GM23248 (cell line): ENCODE data around the gene PRPF18. TPM values are rescaled to one million over a fixed set of nuclear protein-coding genes. Genes with fewer than 3 reads are reported as not detected.
A peak's percentile ranks its signal among the peaks of the same experiment; 100 is the strongest.

Experiments used
- DNase-seq: peaks from one replicate; pipeline ENCODE4 v3.0.0-alpha.2; 2015
- H2AFZ ChIP-seq: fragments of 200-600 bp; sonication (generic); 2 replicates; pipeline ENCODE4 v1.6.1; 2016; ENCODE audit warnings: antibody characterized with exemption
- H3F3A ChIP-seq: fragments of 200-600 bp; sonication (generic); 2 replicates; pipeline ENCODE4 v1.6.1; 2016; ENCODE audit warnings: mild to moderate bottlenecking, antibody characterized with exemption, mixed run types; ENCODE audit not compliant: insufficient read depth
- H3K27ac ChIP-seq: fragments of 200-600 bp; sonication (generic); 2 replicates; pipeline ENCODE4 v1.5.1; 2016; ENCODE audit warnings: mild to moderate bottlenecking
- H3K27me3 ChIP-seq: fragments of 200-600 bp; sonication (generic); replicated peaks from 2 replicates; pipeline ENCODE4 v1.6.1; 2016; ENCODE audit warnings: mild to moderate bottlenecking; ENCODE audit not compliant: insufficient read depth
- H3K36me3 ChIP-seq: fragments of 200-600 bp; sonication (generic); 2 replicates; pipeline ENCODE4 v1.6.1; 2016; ENCODE audit warnings: low read depth, mild to moderate bottlenecking
- H3K4me1 ChIP-seq: fragments of 200-600 bp; sonication (generic); 2 replicates; pipeline ENCODE4 v1.6.1; 2016; ENCODE audit warnings: mild to moderate bottlenecking; ENCODE audit not compliant: insufficient read depth
- H3K4me2 ChIP-seq: fragments of 200-600 bp; sonication (generic); one replicate; pipeline ENCODE4 v1.6.1; 2016; ENCODE audit warnings: mild to moderate bottlenecking; ENCODE audit not compliant: unreplicated experiment
- H3K4me3 ChIP-seq: fragments of 200-600 bp; sonication (generic); 2 replicates; pipeline ENCODE4 v1.5.1; 2016; ENCODE audit warnings: mild to moderate bottlenecking
- H3K79me2 ChIP-seq: fragments of 200-600 bp; sonication (generic); 2 replicates; pipeline ENCODE4 v1.6.1; 2016; ENCODE audit warnings: mild to moderate bottlenecking; ENCODE audit not compliant: insufficient read depth
- H3K9ac ChIP-seq: fragments of 200-600 bp; sonication (generic); 2 replicates; pipeline ENCODE4 v1.6.1; 2016; ENCODE audit warnings: mild to moderate bottlenecking
- H3K9me2 ChIP-seq: fragments of 200-600 bp; sonication (generic); 2 replicates; pipeline ENCODE4 v1.6.1; 2016; ENCODE audit warnings: mixed run types, mild to moderate bottlenecking, moderate library complexity; ENCODE audit not compliant: insufficient read depth
- H3K9me3 ChIP-seq: fragments of 200-600 bp; sonication (generic); one replicate; pipeline ENCODE4 v1.6.1; 2017; ENCODE audit warnings: low read depth
- H4K20me1 ChIP-seq: fragments of 200-600 bp; sonication (generic); 2 replicates; pipeline ENCODE4 v1.6.0; 2016; ENCODE audit not compliant: insufficient read depth
- EZH2 ChIP-seq: fragments of 200-600 bp; sonication (generic); IDR thresholded peaks from 2 replicates; pipeline ENCODE4 v1.6.1; 2018; ENCODE audit warnings: antibody characterized with exemption, mild to moderate bottlenecking; ENCODE audit not compliant: insufficient read depth, poor library complexity, severe bottlenecking
- EZH2phosphoT487 ChIP-seq: fragments of 200-600 bp; sonication (generic); IDR thresholded peaks from 2 replicates; pipeline ENCODE4 v1.6.1; 2018; ENCODE audit warnings: antibody characterized with exemption, moderate library complexity, mild to moderate bottlenecking, low read depth; ENCODE audit not compliant: insufficient read depth
- WGBS, 2 experiments: methylation state at CpG; one replicate each; pipeline ENCODE4 v1.1.6; 2015 to 2017; ENCODE audit warnings: low lambda C conversion rate in 2 of 2, low coverage in 1 of 2; ENCODE audit errors: missing lambda C conversion rate in 2 of 2; 5-methylcytosine and 5-hydroxymethylcytosine counted together
- in situ Hi-C: fragments of 300-500 bp; cut with MboI; formaldehyde crosslinking; loops from 2 replicates; pipeline ENCODE4 v1.15.0; 2020
- polyA plus RNA-seq: library from polyadenylated mRNA; unstranded; fragments of >200 nt; fragmentation: Nextera tagmentation; extraction: Ambion mirVana; gene quantifications from 2 replicates; pipeline ENCODE4 v1.2.1, GENCODE V29; 2016
- total RNA-seq: library from RNA; depleted of rRNA; stranded (reverse); fragments of >200 nt; shearing (Covaris generic); gene quantifications from 2 replicates; pipeline ENCODE4 v1.2.3, GENCODE V29; 2014

The PRPF18 gene
- total and polyA plus RNA-seq, 2 experiments from 2014 or later: 21.8 to 30.2 TPM

GRCh38 chr10:13585943-13586342, 822 bp upstream of the PRPF18 start:
- H3K27me3 ChIP-seq: 0 out of 2 replicates have a peak, but pooled peaks cover 15% of the 10 kb centered on the region
- 0 out of 2 replicates have a peak, but pooled peaks cover 4% of the 10 kb centered on the region for H4K20me1 ChIP-seq
- H3K9me3 ChIP-seq: no peaks in the 10 kb centered on the region
- in situ Hi-C loops: no loop called here
- H2AFZ ChIP-seq: no peak overlapping the region
- no peak for TF ChIP-seq EZH2phosphoT487
- no peak for TF ChIP-seq EZH2
- H3K9me2 ChIP-seq: no peaks in the 10 kb centered on the region
- H3K79me2 ChIP-seq: peaks cover 40% of the 10 kb centered on the region
- no peaks in the 10 kb centered on the region for H3K36me3 ChIP-seq
- no peak overlapping the region for H3K27ac ChIP-seq
- H3K9ac ChIP-seq: no peak overlapping the region
- DNase-seq: no peak
- no peak overlapping the region for H3K4me3 ChIP-seq
- no peaks in the 10 kb centered on the region for H3F3A ChIP-seq
- no peak overlapping the region for H3K4me2 ChIP-seq
- peaks cover 9% of the 10 kb centered on the region; the same call in 1 of the 2 replicates for H3K4me1 ChIP-seq
- 11 to 13% methylated on average over 4 of the region's 4 CpGs for WGBS, 2 experiments

GRCh38 chr10:13587391-13587790, 626 bp downstream of the PRPF18 start:
- Histone ChIP-seq H3K27me3 (0 out of 2 replicates have a peak, but pooled peaks cover 15% of the 10 kb centered on the region), H3K4me1 (peaks cover 9% of the 10 kb centered on the region; the same call in 1 of the 2 replicates), H2AFZ (peak overlapping the region; percentile 97), H3K9me3 (no peaks in the 10 kb centered on the region), H3K4me3 (peak overlapping the region; percentile 99), H3K9ac (peak overlapping the region; percentile 89), H3K79me2 (peaks cover 55% of the 10 kb centered on the region), H3K27ac (no peak overlapping the region), H3F3A (no peaks in the 10 kb centered on the region), H4K20me1 (0 out of 2 replicates have a peak, but pooled peaks cover 4% of the 10 kb centered on the region), H3K36me3 (no peaks in the 10 kb centered on the region), H3K4me2 (peak overlapping the region; percentile 93), H3K9me2 (no peaks in the 10 kb centered on the region)
- in situ Hi-C loops: no loop called here
- no peak for TF ChIP-seq EZH2phosphoT487
- no peak for TF ChIP-seq EZH2
- WGBS, 2 experiments: 8 to 10% methylated on average over 18 to 19 of the region's 19 CpGs
- peak; percentile 38 for DNase-seq

GRCh38 chr10:13589316-13589715, 2.6 kb downstream of the PRPF18 start:
- no peak overlapping the region for H3K4me3 ChIP-seq
- TF ChIP-seq EZH2phosphoT487 (no peak), EZH2 (no peak)
- in situ Hi-C loops: no loop called here
- no peaks in the 10 kb centered on the region for H3K9me2 ChIP-seq
- peak; percentile 15 for DNase-seq
- H2AFZ ChIP-seq: no peak overlapping the region
- H3F3A ChIP-seq: peaks cover 5% of the 10 kb centered on the region; the same call in 1 of the 2 replicates
- H3K36me3 ChIP-seq: no peaks in the 10 kb centered on the region
- H4K20me1 ChIP-seq: 0 out of 2 replicates have a peak, but pooled peaks cover 4% of the 10 kb centered on the region
- no peak overlapping the region for H3K27ac ChIP-seq
- H3K27me3 ChIP-seq: 0 out of 2 replicates have a peak, but pooled peaks cover 3% of the 10 kb centered on the region
- H3K4me2 ChIP-seq: no peak overlapping the region
- peaks cover 14% of the 10 kb centered on the region for H3K4me1 ChIP-seq
- peaks cover 74% of the 10 kb centered on the region for H3K79me2 ChIP-seq
- H3K9me3 ChIP-seq: no peaks in the 10 kb centered on the region
- 95% methylated on average over 1 of the region's 1 CpG for WGBS, 2 experiments
- H3K9ac ChIP-seq: no peak overlapping the region

GRCh38 chr10:13590886-13591285, 4.1 kb downstream of the PRPF18 start:
- Histone ChIP-seq H3K9me2 (no peaks in the 10 kb centered on the region), H3K79me2 (peaks cover 90% of the 10 kb centered on the region), H3K9ac (no peak overlapping the region), H3K4me1 (peaks cover 14% of the 10 kb centered on the region), H3K27ac (no peak overlapping the region), H3F3A (peaks cover 5% of the 10 kb centered on the region; the same call in 1 of the 2 replicates), H3K4me3 (no peak overlapping the region), H2AFZ (no peak overlapping the region), H3K27me3 (no peaks in the 10 kb centered on the region), H4K20me1 (0 out of 2 replicates have a peak, but pooled peaks cover 4% of the 10 kb centered on the region), H3K4me2 (no peak overlapping the region), H3K9me3 (no peaks in the 10 kb centered on the region), H3K36me3 (no peaks in the 10 kb centered on the region)
- no peak for DNase-seq
- WGBS, 2 experiments: 68 to 72% methylated on average over 4 of the region's 4 CpGs
- in situ Hi-C loops: no loop called here
- TF ChIP-seq EZH2phosphoT487 (no peak), EZH2 (no peak)
